ENCODE data around the gene MKRN2.

DNA sequence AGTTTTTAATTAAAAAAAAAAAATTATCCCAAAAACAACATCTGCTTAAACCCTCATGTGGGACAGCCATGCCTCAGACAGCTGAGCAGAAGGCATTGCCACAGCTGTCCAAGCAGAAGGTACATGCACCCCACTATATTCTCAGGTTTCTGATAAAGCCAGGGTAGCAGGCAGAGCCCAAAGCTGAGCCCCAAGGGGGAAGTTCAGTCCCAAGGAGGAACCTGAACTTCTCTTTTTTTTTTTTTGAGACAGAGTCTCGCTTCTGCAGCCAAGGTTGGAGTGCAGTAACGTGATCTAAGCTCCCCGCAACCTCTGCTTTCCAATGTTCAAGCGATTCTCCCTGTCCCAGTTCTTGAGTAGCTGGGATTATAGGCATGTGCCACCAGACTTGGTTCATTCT, 33.2 kb downstream of the MKRN2 start:
- TF ChIP-seq CTCF (IDR thresholded peaks at IDR 0.05; ENCODE audit: extremely low read depth in 1 of 2, insufficient read depth in 1 of 2, low read depth in 1 of 2, low read length in 2 of 2) (no peak), JUN (IDR thresholded peaks at IDR 0.05; ENCODE audit: borderline replicate concordance, insufficient read depth, insufficient read length, low read depth) (no peak), POLR2AphosphoS5 (IDR thresholded peaks at IDR 0.05; ENCODE audit: insufficient read depth, low read depth, low read length) (no peak)

All from endothelial cell of umbilical vein (primary cell).